H1 (cell line): ENCODE results near the gene SBSN. TPM values are rescaled to one million over a fixed set of nuclear protein-coding genes. Genes with fewer than 3 reads are reported as not detected.

Experiments
- CTCF ChIA-PET: fragments of 300-600 bp; sonication (Branson Sonifier 250); formaldehyde crosslinking; loops from one replicate; lab custom pipeline; 2021; ENCODE audit not compliant: partially characterized antibody; lab: Charles Lee
- POLR2A ChIA-PET: fragments of 300-600 bp; sonication (Branson Sonifier 250); formaldehyde crosslinking; loops from one replicate; lab custom pipeline; 2021; ENCODE audit warnings: inconsistent platforms; ENCODE audit not compliant: partially characterized antibody; lab: Charles Lee
- DNase-seq, 2 experiments: peaks; one replicate each; pipeline versions ENCODE4 v3.0.0 to v3.0.0-alpha.2; 2010 to 2022; ENCODE audit warnings: low spot score in 2 of 2, low read depth in 1 of 2, mixed read lengths in 1 of 2
- FAIRE-seq: peaks from 2 replicates; lab custom pipeline; 2011; peaks lifted over from hg19 to GRCh38; lab: Jason Lieb, UNC
- H2AFZ ChIP-seq: 2 replicates; pipeline ENCODE4 v1.8.1; 2012; ENCODE audit warnings: low read length, inconsistent platforms
- H2AK5ac ChIP-seq: 2 replicates; pipeline ENCODE4 v1.6.1; 2013; ENCODE audit warnings: low read depth, low read length
- H2BK120ac ChIP-seq: replicated peaks from 2 replicates; pipeline ENCODE3; 2013; ENCODE audit warnings: low read depth, low read length, inconsistent platforms
- H2BK12ac ChIP-seq: 2 replicates; pipeline ENCODE4 v1.6.1; 2013; ENCODE audit warnings: low read depth, low read length
- H2BK15ac ChIP-seq: 2 replicates; pipeline ENCODE4 v1.6.1; 2013; ENCODE audit warnings: low read length
- H2BK20ac ChIP-seq: 2 replicates; pipeline ENCODE4 v1.6.1; 2013; ENCODE audit warnings: low read length
- H2BK5ac ChIP-seq: 2 replicates; pipeline ENCODE4 v1.6.1; 2013; ENCODE audit warnings: low read depth, low read length
- H3K14ac ChIP-seq: 2 replicates; pipeline ENCODE4 v1.6.1; 2013; ENCODE audit warnings: inconsistent platforms; ENCODE audit not compliant: insufficient read length
- H3K18ac ChIP-seq: 2 replicates; pipeline ENCODE4 v1.6.1; 2013; ENCODE audit warnings: low read length; ENCODE audit errors: extremely low read depth
- H3K23ac ChIP-seq: 2 replicates; pipeline ENCODE4 v1.6.1; 2013; ENCODE audit warnings: inconsistent platforms; ENCODE audit not compliant: insufficient read length
- H3K23me2 ChIP-seq: 2 replicates; pipeline ENCODE4 v1.6.1; 2013; ENCODE audit warnings: low read depth, low read length
- H3K27ac ChIP-seq: 2 replicates; pipeline ENCODE4 v1.6.1; 2011; ENCODE audit warnings: low read depth, low read length, inconsistent platforms
- H3K27me3 ChIP-seq, 4 experiments: replicated peaks in 1 of 4; 1 replicate in 1 of 4; 2 replicates in 3 of 4; pipeline versions ENCODE4 v1.6.1 to v1.8.1; 2011 to 2013; ENCODE audit warnings: low read length in 3 of 4, mild to moderate bottlenecking in 3 of 4, inconsistent platforms in 2 of 4, mixed read lengths in 2 of 4, moderate library complexity in 1 of 4; ENCODE audit not compliant: control insufficient read depth in 3 of 4, insufficient read depth in 3 of 4; ENCODE audit errors: extremely low read depth in 1 of 4
- H3K36me3 ChIP-seq, 4 experiments: 2 replicates each; pipeline versions ENCODE4 v1.6.1 to v1.8.1; 2011 to 2013; ENCODE audit warnings: mild to moderate bottlenecking in 4 of 4, low read length in 3 of 4, moderate library complexity in 2 of 4, control low read depth in 1 of 4, inconsistent platforms in 1 of 4; ENCODE audit not compliant: insufficient read depth in 4 of 4, control insufficient read depth in 2 of 4
- H3K4ac ChIP-seq: replicated peaks from 2 replicates; pipeline ENCODE3; 2013; ENCODE audit warnings: low read length, low read depth, mixed read lengths, inconsistent platforms; ENCODE audit not compliant: insufficient read length
- H3K4me1 ChIP-seq, 4 experiments: replicated peaks in 1 of 4; 1 replicate in 1 of 4; 2 replicates in 3 of 4; pipeline versions ENCODE4 v1.6.1 to v1.8.1; 2011 to 2013; ENCODE audit warnings: low read length in 3 of 4, inconsistent platforms in 2 of 4, mixed read lengths in 1 of 4; ENCODE audit not compliant: insufficient read depth in 4 of 4, control insufficient read depth in 3 of 4
- H3K4me2 ChIP-seq, 2 experiments: 2 replicates each; pipeline versions ENCODE4 v1.6.1 to v1.8.1; 2011 to 2013; ENCODE audit warnings: low read depth in 2 of 2, low read length in 2 of 2, control low read depth in 1 of 2, inconsistent platforms in 1 of 2, mild to moderate bottlenecking in 1 of 2; ENCODE audit not compliant: insufficient read depth in 1 of 2
- H3K4me3 ChIP-seq, 4 experiments: fragments of 200-600, 300-600 bp in 1 of 4; sonication (generic), shearing (Covaris generic), sonication (Bioruptor Twin) in 1 of 4; 2 replicates each; pipeline versions ENCODE4 v1.5.1 to v1.8.1; 2011 to 2016; ENCODE audit warnings: low read length in 4 of 4, low read depth in 3 of 4, control low read depth in 2 of 4, inconsistent platforms in 2 of 4, mild to moderate bottlenecking in 2 of 4, mixed read lengths in 1 of 4, moderate library complexity in 1 of 4; ENCODE audit not compliant: insufficient read depth in 2 of 4; ENCODE audit errors: extremely low read depth in 1 of 4
- H3K56ac ChIP-seq: replicated peaks from 2 replicates; pipeline ENCODE3; 2013; ENCODE audit warnings: low read depth, mild to moderate bottlenecking, mixed read lengths, low read length, inconsistent platforms; ENCODE audit not compliant: insufficient read length
- H3K79me1 ChIP-seq: 2 replicates; pipeline ENCODE4 v1.6.1; 2013; ENCODE audit warnings: low read depth, low read length, control low read depth
- H3K79me2 ChIP-seq, 2 experiments: 2 replicates each; pipeline versions ENCODE4 v1.6.1 to v1.8.1; 2012 to 2013; ENCODE audit warnings: low read length in 2 of 2, mild to moderate bottlenecking in 2 of 2, inconsistent platforms in 1 of 2; ENCODE audit not compliant: insufficient read depth in 2 of 2, control insufficient read depth in 1 of 2
- H3K9ac ChIP-seq, 4 experiments: replicated peaks in 1 of 4; 1 replicate in 1 of 4; 2 replicates in 3 of 4; pipeline versions ENCODE4 v1.6.1 to v1.8.1; 2011 to 2013; ENCODE audit warnings: low read depth in 3 of 4, low read length in 3 of 4, control low read depth in 2 of 4, mild to moderate bottlenecking in 2 of 4, moderate library complexity in 2 of 4, inconsistent platforms in 1 of 4; ENCODE audit errors: extremely low read depth in 1 of 4
- H3K9me3 ChIP-seq, 2 experiments: 2 replicates each; pipeline versions ENCODE4 v1.6.1 to v1.8.1; 2012 to 2013; ENCODE audit warnings: mild to moderate bottlenecking in 2 of 2, moderate library complexity in 2 of 2, control low read depth in 1 of 2, inconsistent platforms in 1 of 2, low read depth in 1 of 2, low read length in 1 of 2, mixed read lengths in 1 of 2; ENCODE audit not compliant: insufficient read depth in 2 of 2
- H4K20me1 ChIP-seq, 2 experiments: replicated peaks in 1 of 2; 2 replicates each; pipeline versions ENCODE3 to v1.8.1; 2011 to 2013; ENCODE audit warnings: inconsistent platforms in 2 of 2, low read length in 2 of 2, mild to moderate bottlenecking in 1 of 2; ENCODE audit not compliant: insufficient read depth in 2 of 2, control insufficient read depth in 1 of 2
- H4K5ac ChIP-seq: 2 replicates; pipeline ENCODE4 v1.6.1; 2013; ENCODE audit warnings: low read length, low read depth, mixed read lengths, inconsistent platforms; ENCODE audit not compliant: insufficient read length
- H4K8ac ChIP-seq: 2 replicates; pipeline ENCODE4 v1.8.0; 2013; ENCODE audit warnings: mild to moderate bottlenecking, moderate library complexity, low read length, inconsistent platforms; ENCODE audit not compliant: insufficient read depth; ENCODE audit errors: extremely low read depth
- H4K91ac ChIP-seq: replicated peaks from 2 replicates; pipeline ENCODE3; 2013; ENCODE audit warnings: low read length, mixed read lengths, inconsistent platforms; ENCODE audit not compliant: insufficient read length
- BACH1 ChIP-seq: IDR thresholded peaks from 2 replicates; pipeline ENCODE4 v1.6.1; 2012; ENCODE audit warnings: low read length, improper control_type of control experiment
- CBX8 ChIP-seq: fragments of 300-800, 300-1000 bp; sonication (generic); IDR thresholded peaks from 2 replicates; pipeline ENCODE4 v1.7.1; 2016; ENCODE audit warnings: low read depth, low read length, borderline replicate concordance
- CTCF ChIP-seq, 3 experiments: IDR thresholded peaks; 1 replicate in 2 of 3; 2 replicates in 1 of 3; pipeline versions ENCODE4 v1.5.1 to v1.6.1; 2011; ENCODE audit warnings: low read length in 3 of 3, mild to moderate bottlenecking in 3 of 3, inconsistent platforms in 2 of 3, low read depth in 1 of 3, moderate library complexity in 1 of 3; ENCODE audit not compliant: insufficient read depth in 1 of 3; ENCODE audit errors: control extremely low read depth in 1 of 3
- POLR2A ChIP-seq, 2 experiments: IDR thresholded peaks; 1 replicate in 1 of 2; 2 replicates in 1 of 2; pipeline ENCODE4 v1.6.1; 2011; ENCODE audit warnings: low read depth in 2 of 2, low read length in 2 of 2, mild to moderate bottlenecking in 2 of 2; ENCODE audit errors: control extremely low read depth in 1 of 2
- RAD21 ChIP-seq, 2 experiments: IDR thresholded peaks in 1 of 2; conservative IDR thresholded peaks in 1 of 2; 2 replicates each; pipeline ENCODE4 v1.6.1; 2011; ENCODE audit warnings: low read depth in 2 of 2, low read length in 2 of 2, improper control_type of control experiment in 1 of 2, inconsistent platforms in 1 of 2, mild to moderate bottlenecking in 1 of 2, moderate library complexity in 1 of 2
- SRF ChIP-seq: IDR thresholded peaks from 2 replicates; pipeline ENCODE4 v1.6.1; 2011; ENCODE audit warnings: mild to moderate bottlenecking, low read depth, low read length, moderate library complexity
- TAF7 ChIP-seq: optimal IDR thresholded peaks from 2 replicates; pipeline ENCODE3; 2011; ENCODE audit warnings: low read depth, mild to moderate bottlenecking, inconsistent platforms, low read length, moderate library complexity, borderline replicate concordance
- YY1 ChIP-seq: IDR thresholded peaks from 2 replicates; pipeline ENCODE4 v1.6.1; 2011; ENCODE audit warnings: low read depth, mild to moderate bottlenecking, low read length
- WGBS, 2 experiments: shearing (Covaris generic) in 1 of 2; methylation state at CpG; one replicate each; pipeline versions ENCODE4 v1.1.6 to v1.1.7; 2013 to 2015; ENCODE audit warnings: low lambda C conversion rate in 2 of 2, mixed read lengths in 2 of 2, inconsistent platforms in 1 of 2, low coverage in 1 of 2, missing lambda C conversion rate in 1 of 2; ENCODE audit not compliant: insufficient replicate concordance in 2 of 2, insufficient coverage in 1 of 2, insufficient read length in 1 of 2; ENCODE audit errors: extremely low coverage in 1 of 2, missing lambda C conversion rate in 1 of 2; 5-methylcytosine and 5-hydroxymethylcytosine counted together
- polyA plus RNA-seq, 7 experiments: library from polyadenylated mRNA; depleted of rRNA in 3 of 7; stranded (reverse) in 5 of 7; unstranded in 2 of 7; fragments of >200 nt in 5 of 7; fragments of 200-250 nt in 2 of 7; gene quantifications; 1 replicate in 5 of 7; 2 replicates in 1 of 7; 4 replicates in 1 of 7; pipeline versions ENCODE4 v1.2.1 to v1.2.3, GENCODE V29; 2011 to 2013; ENCODE audit warnings: missing spikeins in 2 of 7, mixed read lengths in 2 of 7
- total RNA-seq: library from RNA; stranded (reverse); fragmentation: NEBNext Ultra II Directional; extraction: Animal tissue kit (Norgen Biotek cat#: 25700); gene quantifications from 2 replicates; pipeline ENCODE4 v1.2.1, GENCODE V29; 2021

SBSN gene
- total and polyA plus RNA-seq, 2 of the 8 experiments (the other 6 are each of a cell fraction or from before 2014, with no cell fraction given): not detected

DNA sequence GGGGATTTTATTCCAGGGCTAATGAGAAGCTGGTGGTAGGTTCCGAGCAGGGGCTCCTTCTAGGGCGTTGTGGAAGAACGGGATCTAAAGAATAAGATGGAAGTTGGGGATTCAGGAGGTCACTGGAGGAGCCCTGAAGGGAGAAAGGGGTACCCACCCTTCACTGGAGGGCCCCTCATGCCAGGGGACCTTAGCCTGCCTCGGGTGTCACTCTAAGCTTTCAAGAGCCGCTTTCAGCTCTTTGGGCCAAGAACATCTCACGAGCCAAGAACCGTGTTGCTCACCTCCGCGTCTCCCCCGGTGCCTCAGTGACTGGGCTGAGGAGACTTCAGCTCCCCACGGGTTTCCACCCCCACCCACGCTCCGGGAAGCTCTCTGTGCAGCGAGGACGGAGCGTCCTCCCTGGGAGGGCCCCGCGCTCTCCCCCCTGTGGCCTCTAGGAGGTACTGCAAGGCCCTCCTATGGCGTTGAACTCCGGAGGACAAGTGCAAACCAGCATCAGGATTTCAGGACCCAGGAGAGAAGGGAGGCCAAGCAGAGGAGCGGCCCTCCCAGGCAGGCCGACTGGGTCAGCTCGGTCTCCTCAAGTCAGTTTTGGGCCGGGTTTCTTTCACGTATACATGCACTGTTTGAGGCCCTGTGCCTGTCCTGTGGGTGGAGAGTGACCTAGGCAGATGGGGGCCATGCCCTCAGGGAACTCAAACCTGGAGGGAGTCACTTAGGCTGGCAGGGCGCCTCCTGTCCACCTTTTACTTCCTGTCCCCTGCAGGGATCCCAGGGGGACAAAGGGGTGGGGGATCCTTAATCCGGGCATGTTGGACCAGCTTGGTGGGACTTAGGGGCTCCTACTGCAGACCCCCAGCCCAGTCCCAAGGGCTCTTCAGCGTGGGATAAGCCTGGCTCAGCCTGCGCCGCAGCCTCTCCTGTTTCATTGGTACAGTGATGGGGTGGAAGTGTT is 32.7 kb downstream of the SBSN start:
- CTCF ChIA-PET: interaction anchor here (0.5 to 3.1 kb wide), 46 partner anchors 9 to 902 kb away, joined by 3 to 32 read pairs (median 4); partner anchors contain the start of genes CD22, DMKN and FFAR3
- Histone ChIP-seq H3K4me3 (no peak overlapping the region), H3K23ac (no peak overlapping the region), H3K27me3 (no peaks in the 10 kb centered on the region; a peak in 1 of 7 replicates), H3K23me2 (no peaks in the 10 kb centered on the region), H3K4ac (no peak overlapping the region), H3K36me3 (peaks cover 5 to 24% (median 16%) of the 10 kb centered on the region in 4 experiments), H4K91ac (no peak overlapping the region), H2BK12ac (no peak overlapping the region), H3K9me3 (no peaks in the 10 kb centered on the region), H2BK20ac (no peak overlapping the region), H4K5ac (no peak overlapping the region), H3K9ac (no peak overlapping the region), H3K4me2 (peak overlapping the region in 1 of 2 experiments; percentile 56; a peak in 3 of 4 replicates), H3K79me1 (no peaks in the 10 kb centered on the region), H3K18ac (peak overlapping the region; percentile 19; the same call in 1 of the 2 replicates), H2AFZ (no peak overlapping the region), H3K27ac (no peak overlapping the region), H4K8ac (peak overlapping the region; percentile 17; the same call in 1 of the 2 replicates), H2BK15ac (no peak overlapping the region), H3K56ac (no peak overlapping the region), H2BK5ac (peak overlapping the region; percentile 52), H4K20me1 (peaks cover 2 to 9% of the 10 kb centered on the region in 2 experiments), H3K4me1 (peaks cover 0 to 5% (median 3%) of the 10 kb centered on the region in 4 experiments; a peak in 3 of 7 replicates), H2AK5ac (no peak overlapping the region), H3K14ac (no peak overlapping the region), H3K79me2 (no peaks in the 10 kb centered on the region), H2BK120ac (no peak overlapping the region)
- FAIRE-seq (peak; percentile 55), DNase-seq (peak in 1 of 2 experiments; percentile 77)
- POLR2A ChIA-PET: interaction anchor here (0.6 to 4.1 kb wide), 9 partner anchors 9 to 245 kb away, joined by 3 to 110 read pairs (median 3); partner anchors contain the start of gene HAUS5
- 48% methylated on average over 30 of the region's 30 CpGs; no CpG with 5 or more reads in 1 of the 2 experiments for WGBS, 2 experiments
- no peak for TF ChIP-seq POLR2A (IDR thresholded peaks at IDR 0.05; ENCODE audit: control extremely low read depth in 1 of 2, low read depth in 2 of 2, low read length in 2 of 2)
- TF ChIP-seq BACH1: no peak
- TF ChIP-seq TAF7: no peak
- TF ChIP-seq CTCF (IDR thresholded peaks at IDR 0.05; ENCODE audit: control extremely low read depth in 1 of 3, insufficient read depth in 1 of 3, low read depth in 1 of 3, low read length in 3 of 3): peak; percentile 87 to 96 (median 90)
- no peak for TF ChIP-seq CBX8
- TF ChIP-seq RAD21 (IDR thresholded peaks at IDR 0.05 in 1 of 2, conservative IDR thresholded peaks at IDR 0.05 in 1 of 2; ENCODE audit: low read depth in 2 of 2, low read length in 2 of 2): peak; percentile 67 to 78
- TF ChIP-seq SRF: no peak
- no peak for TF ChIP-seq YY1
